Endothelial cell of umbilical vein (primary cell): Measurements from ENCODE around the gene PLEKHS1. TPM values are rescaled to one million over a fixed set of nuclear protein-coding genes. Genes with fewer than 3 reads are reported as not detected.
"Not testable (repeated sequence)": the region's sequence is repeated elsewhere in the genome, so short reads cannot be mapped to it uniquely, and the experiment has no call there.

ENCODE experiments used
- BruUV-seq: library from RNA; stranded (reverse); fragments of 400-500 nt; replicated peaks from 2 replicates; lab custom pipeline; 2021; lab: Mats Ljungman, UMichigan
- CTCF ChIA-PET: fragments of 300-600, 350-600 bp; sonication (Branson Sonifier 250); formaldehyde crosslinking; loops from one replicate; lab custom pipeline; 2021; ENCODE audit warnings: antibody characterized with exemption, inconsistent platforms; lab: Charles Lee
- POLR2A ChIA-PET: fragments of 300-600, 350-600 bp; sonication (Branson Sonifier 250); formaldehyde crosslinking; loops from one replicate; lab custom pipeline; 2021; ENCODE audit warnings: antibody characterized with exemption, inconsistent platforms; lab: Charles Lee
- DNase-seq: peaks from one replicate; pipeline ENCODE4 v3.0.0-alpha.2; 2011; ENCODE audit warnings: low read depth, low spot score
- FAIRE-seq: peaks from 2 replicates; lab custom pipeline; 2011; peaks lifted over from hg19 to GRCh38; lab: Jason Lieb, UNC
- H2AFZ ChIP-seq: 2 replicates; pipeline ENCODE4 v1.6.0; 2012; ENCODE audit warnings: low read depth, low read length, control low read depth, inconsistent platforms
- H3K27ac ChIP-seq: 2 replicates; pipeline ENCODE4 v1.5.1; 2011; ENCODE audit warnings: low read depth, mild to moderate bottlenecking, control low read depth, low read length, moderate library complexity; ENCODE audit not compliant: insufficient read depth
- H3K27me3 ChIP-seq, 2 experiments: 2 replicates each; pipeline versions ENCODE4 v1.6.0 to v1.6.1; 2011; ENCODE audit warnings: low read length in 2 of 2, mixed read lengths in 1 of 2; ENCODE audit not compliant: control insufficient read depth in 2 of 2, insufficient read depth in 2 of 2
- H3K36me3 ChIP-seq, 2 experiments: 2 replicates in 1 of 2; 3 replicates in 1 of 2; pipeline ENCODE4 v1.5.1; 2011; ENCODE audit warnings: low read length in 2 of 2, mild to moderate bottlenecking in 1 of 2, moderate library complexity in 1 of 2; ENCODE audit not compliant: control insufficient read depth in 2 of 2, insufficient read depth in 2 of 2; ENCODE audit errors: extremely low read depth in 1 of 2
- H3K4me1 ChIP-seq: 3 replicates; pipeline ENCODE4 v1.5.1; 2011; ENCODE audit warnings: mild to moderate bottlenecking, low read length; ENCODE audit not compliant: control insufficient read depth, insufficient read depth; ENCODE audit errors: extremely low read depth
- H3K4me2 ChIP-seq: 2 replicates; pipeline ENCODE4 v1.6.1; 2011; ENCODE audit warnings: low read length, control low read depth, mixed read lengths; ENCODE audit not compliant: insufficient read depth
- H3K4me3 ChIP-seq, 3 experiments: fragments of 200-600 bp in 1 of 3; sonication (generic), shearing (Covaris generic) in 1 of 3; replicated peaks in 1 of 3; 2 replicates each; pipeline ENCODE4 v1.5.1; 2011 to 2016; ENCODE audit warnings: control low read depth in 3 of 3, low read length in 3 of 3, mild to moderate bottlenecking in 2 of 3, inconsistent platforms in 1 of 3, low read depth in 1 of 3, moderate library complexity in 1 of 3; ENCODE audit not compliant: insufficient read depth in 1 of 3
- H3K79me2 ChIP-seq: 2 replicates; pipeline ENCODE4 v1.6.0; 2012; ENCODE audit warnings: low read length, inconsistent platforms; ENCODE audit not compliant: control insufficient read depth, insufficient read depth
- H3K9ac ChIP-seq: replicated peaks from 2 replicates; pipeline ENCODE3; 2011; ENCODE audit warnings: low read length, control low read depth; ENCODE audit not compliant: insufficient read depth; ENCODE audit errors: extremely low read depth
- H3K9me1 ChIP-seq: replicated peaks from 3 replicates; pipeline ENCODE4 v1.6.0; 2011; ENCODE audit warnings: mild to moderate bottlenecking, low read length; ENCODE audit not compliant: control insufficient read depth, insufficient read depth; ENCODE audit errors: extremely low read depth
- H3K9me3 ChIP-seq: replicated peaks from 2 replicates; pipeline ENCODE4 v1.5.1; 2012; ENCODE audit warnings: low read length, inconsistent platforms; ENCODE audit not compliant: control insufficient read depth, insufficient read depth
- H4K20me1 ChIP-seq: replicated peaks from 2 replicates; pipeline ENCODE3; 2011; ENCODE audit warnings: mild to moderate bottlenecking, low read length; ENCODE audit not compliant: control insufficient read depth, insufficient read depth; ENCODE audit errors: extremely low read depth
- EZH2 ChIP-seq: IDR thresholded peaks from 2 replicates; pipeline ENCODE4 v1.6.1; 2012; ENCODE audit warnings: borderline replicate concordance, low read depth, mild to moderate bottlenecking, moderate library complexity, low read length, inconsistent platforms; ENCODE audit not compliant: severe bottlenecking
- FOS ChIP-seq: IDR thresholded peaks from 2 replicates; pipeline ENCODE4 v1.6.1; 2011; ENCODE audit warnings: mild to moderate bottlenecking, low read length, moderate library complexity, borderline replicate concordance; ENCODE audit not compliant: insufficient read depth
- GATA2 ChIP-seq: IDR thresholded peaks from 2 replicates; pipeline ENCODE4 v1.7.0; 2011; ENCODE audit warnings: low read depth, mild to moderate bottlenecking, moderate library complexity, mixed read lengths, low read length; ENCODE audit not compliant: insufficient read length, insufficient read depth
- JUN ChIP-seq: IDR thresholded peaks from 2 replicates; pipeline ENCODE4 v1.6.1; 2011; ENCODE audit warnings: borderline replicate concordance, low read depth; ENCODE audit not compliant: insufficient read length, insufficient read depth
- MYC ChIP-seq: IDR thresholded peaks from one replicate; pipeline ENCODE4 v1.6.1; 2011; ENCODE audit warnings: mild to moderate bottlenecking, low read depth, low read length
- POLR2A ChIP-seq: IDR thresholded peaks from 2 replicates; pipeline ENCODE4 v1.6.1; 2012; ENCODE audit warnings: low read depth, mild to moderate bottlenecking, control low read depth, low read length
- POLR2AphosphoS5 ChIP-seq: IDR thresholded peaks from 2 replicates; pipeline ENCODE4 v1.6.1; 2012; ENCODE audit warnings: low read depth, mild to moderate bottlenecking, control low read depth, low read length, moderate library complexity; ENCODE audit not compliant: insufficient read depth
- dilution Hi-C: fragments of 300-500 bp; cut with MboI; formaldehyde crosslinking; loops from one replicate; pipeline ENCODE4 v1.15.0; 2019; ENCODE audit warnings: low sequenced_read_pairs; ENCODE audit not compliant: extremely low pct_ligation_motif_present
- intact Hi-C: fragments of 100-400 bp; cut with micrococcal nuclease; formaldehyde crosslinking; loops from one replicate; pipeline ENCODE4 v1.10.0; 2022
- polyA plus RNA-seq, 4 experiments: library from polyadenylated mRNA; depleted of rRNA in 3 of 4; stranded (reverse) in 3 of 4; unstranded in 1 of 4; fragments of >200 nt; gene quantifications; 2 replicates each; pipeline versions ENCODE4 v1.2.1 to v1.2.3, GENCODE V29; 2011 to 2012; ENCODE audit warnings: missing spikeins in 1 of 4
- total RNA-seq: library from RNA; stranded (reverse); gene quantifications from 2 replicates; pipeline ENCODE4 v1.2.3, GENCODE V29; 2021
- TF ChIP-seq, protein P1 (sequence below), 2 donors: IDR thresholded peaks; 1 replicate in 1 of 2; 2 replicates in 1 of 2; pipeline ENCODE4 v1.5.1; 2011; ENCODE audit warnings: low read length in 2 of 2, mild to moderate bottlenecking in 2 of 2, moderate library complexity in 2 of 2, control low read depth in 1 of 2, inconsistent platforms in 1 of 2, low read depth in 1 of 2; ENCODE audit not compliant: insufficient read depth in 1 of 2; ENCODE audit errors: extremely low read depth in 1 of 2
- TF ChIP-seq, protein P2 (sequence below): IDR thresholded peaks from 2 replicates; pipeline ENCODE4 v1.6.1; 2011; ENCODE audit not compliant: insufficient read depth, insufficient read length

Gene PLEKHS1
- total and polyA plus RNA-seq, 2 donors (not counting 3 experiments of a cell fraction or from before 2014, with no cell fraction given) = not detected

DNA sequence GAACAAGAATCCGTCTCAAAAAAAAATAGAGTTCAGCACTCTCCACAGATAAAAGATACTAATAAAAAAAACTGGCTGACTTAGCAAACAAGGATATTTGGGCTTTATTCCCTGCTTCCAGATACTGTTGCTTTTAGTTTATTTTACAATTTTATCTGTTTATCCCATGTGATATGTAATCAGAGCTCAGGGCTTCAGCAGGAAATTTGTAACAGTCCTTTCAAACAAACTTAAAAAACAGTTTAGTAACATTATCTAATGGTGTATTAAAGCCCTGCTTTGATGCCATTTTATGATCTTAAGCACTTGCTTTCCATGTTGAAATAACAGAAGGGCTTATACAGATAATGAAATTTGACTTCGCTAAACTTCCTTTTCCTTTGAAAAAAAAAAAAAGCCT lies 74.3 kb downstream of the PLEKHS1 start:
- Histone ChIP-seq H3K9me3 (no peaks in the 10 kb centered on the region), H3K36me3 (no peaks in the 10 kb centered on the region), H3K79me2 (no peaks in the 10 kb centered on the region), H3K9me1 (no peaks in the 10 kb centered on the region), H3K27me3 (no peaks in the 10 kb centered on the region), H3K4me1 (no peaks in the 10 kb centered on the region), H3K9ac (no peak overlapping the region), H3K4me2 (no peak overlapping the region), H4K20me1 (no peaks in the 10 kb centered on the region), H3K4me3 (no peak overlapping the region), H3K27ac (no peak overlapping the region), H2AFZ (no peak overlapping the region)
- POLR2A ChIA-PET = no interaction called here
- peak; percentile 18 for FAIRE-seq
- CTCF ChIA-PET = no interaction called here
- dilution Hi-C loops (no loop called here), intact Hi-C loops (no loop called here)
- DNase-seq = no peak
- TF ChIP-seq, protein P1, sequence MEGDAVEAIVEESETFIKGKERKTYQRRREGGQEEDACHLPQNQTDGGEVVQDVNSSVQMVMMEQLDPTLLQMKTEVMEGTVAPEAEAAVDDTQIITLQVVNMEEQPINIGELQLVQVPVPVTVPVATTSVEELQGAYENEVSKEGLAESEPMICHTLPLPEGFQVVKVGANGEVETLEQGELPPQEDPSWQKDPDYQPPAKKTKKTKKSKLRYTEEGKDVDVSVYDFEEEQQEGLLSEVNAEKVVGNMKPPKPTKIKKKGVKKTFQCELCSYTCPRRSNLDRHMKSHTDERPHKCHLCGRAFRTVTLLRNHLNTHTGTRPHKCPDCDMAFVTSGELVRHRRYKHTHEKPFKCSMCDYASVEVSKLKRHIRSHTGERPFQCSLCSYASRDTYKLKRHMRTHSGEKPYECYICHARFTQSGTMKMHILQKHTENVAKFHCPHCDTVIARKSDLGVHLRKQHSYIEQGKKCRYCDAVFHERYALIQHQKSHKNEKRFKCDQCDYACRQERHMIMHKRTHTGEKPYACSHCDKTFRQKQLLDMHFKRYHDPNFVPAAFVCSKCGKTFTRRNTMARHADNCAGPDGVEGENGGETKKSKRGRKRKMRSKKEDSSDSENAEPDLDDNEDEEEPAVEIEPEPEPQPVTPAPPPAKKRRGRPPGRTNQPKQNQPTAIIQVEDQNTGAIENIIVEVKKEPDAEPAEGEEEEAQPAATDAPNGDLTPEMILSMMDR (IDR thresholded peaks at IDR 0.05; ENCODE audit: extremely low read depth in 1 of 2, insufficient read depth in 1 of 2, low read depth in 1 of 2, low read length in 2 of 2) = no peak
- TF ChIP-seq JUN (no peak), EZH2 (no peak), FOS (no peak), GATA2 (no peak), POLR2A (no peak), MYC (no peak), POLR2AphosphoS5 (no peak)
- TF ChIP-seq, protein P2, sequence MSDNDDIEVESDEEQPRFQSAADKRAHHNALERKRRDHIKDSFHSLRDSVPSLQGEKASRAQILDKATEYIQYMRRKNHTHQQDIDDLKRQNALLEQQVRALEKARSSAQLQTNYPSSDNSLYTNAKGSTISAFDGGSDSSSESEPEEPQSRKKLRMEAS = no peak
- no TSS peak for BruUV-seq

DNA sequence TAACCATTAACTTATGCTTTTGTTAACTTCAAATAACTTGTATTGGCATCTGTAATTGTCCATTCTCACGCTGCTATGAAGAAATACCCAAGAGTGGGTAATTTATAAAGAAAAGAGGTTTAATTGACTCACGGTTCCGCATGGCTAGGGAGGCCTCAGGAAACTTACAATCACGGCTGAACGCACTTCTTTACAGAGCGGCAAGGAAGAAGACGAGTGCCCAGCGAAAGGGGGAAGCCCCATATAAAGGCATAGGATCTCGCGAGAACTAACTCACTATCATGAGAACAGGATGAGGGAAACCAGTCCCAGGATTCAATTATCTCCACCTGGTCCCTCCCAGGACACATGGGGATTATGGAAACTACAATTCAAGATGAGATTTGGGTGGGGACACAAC lies 77.1 kb downstream of the PLEKHS1 start:
- H3K4me3 ChIP-seq, CTCF ChIA-PET, H3K27ac ChIP-seq, FAIRE-seq, intact Hi-C loops, H3K4me1 ChIP-seq, DNase-seq, dilution Hi-C loops, H3K9me1 ChIP-seq, POLR2A ChIA-PET, H3K36me3 ChIP-seq, H2AFZ ChIP-seq, H3K9ac ChIP-seq, H3K4me2 ChIP-seq, BruUV-seq, H4K20me1 ChIP-seq, H3K9me3 ChIP-seq, H3K79me2 ChIP-seq, H3K27me3 ChIP-seq: not testable (repeated sequence)
